SK-N-SH treated with all-trans-retinoic acid at 6 μM for 48 hours (cell line): ENCODE measurements around the gene AP5Z1.

Experiments used
- ATAC-seq: fragments of 200-7000 bp; cut with Tn5 transposase; 3 replicates; pipeline ENCODE4 v1.9.1; 2020; ENCODE audit warnings: mild to moderate bottlenecking, moderate library complexity
- ARNTL ChIP-seq: fragments of 450-650 bp; formaldehyde crosslinking; IDR thresholded peaks from 2 replicates; pipeline ENCODE4 v1.5.0; 2020; ENCODE audit warnings: low read depth, mild to moderate bottlenecking, moderate library complexity, borderline replicate concordance
- BACH2 ChIP-seq: fragments of 250-450 bp; sonication (Bioruptor Pico); IDR thresholded peaks from 2 replicates; pipeline ENCODE4 v1.9.0; 2021; ENCODE audit warnings: mild to moderate bottlenecking, borderline replicate concordance
- ESRRG ChIP-seq: fragments of 250-450 bp; sonication (Bioruptor Pico); IDR thresholded peaks from 2 replicates; pipeline ENCODE4 v1.6.1; 2021; ENCODE audit warnings: mild to moderate bottlenecking
- GLIS3 ChIP-seq: fragments of 250-450 bp; sonication (Bioruptor Pico); IDR thresholded peaks from 2 replicates; pipeline ENCODE4 v1.5.0; 2020; ENCODE audit warnings: mild to moderate bottlenecking, moderate library complexity
- OSR1 ChIP-seq: fragments of 250-450 bp; sonication (Bioruptor Pico); IDR thresholded peaks from 2 replicates; pipeline ENCODE4 v1.8.0; 2022; ENCODE audit warnings: moderate library complexity, mild to moderate bottlenecking, inconsistent platforms
- POU6F1 ChIP-seq: fragments of 250-450 bp; sonication (Bioruptor Pico); IDR thresholded peaks from 2 replicates; pipeline ENCODE4 v1.8.0; 2021; ENCODE audit warnings: low read depth, mild to moderate bottlenecking, moderate library complexity, borderline replicate concordance
- PPARA ChIP-seq: fragments of 250-450 bp; sonication (Bioruptor Pico); IDR thresholded peaks from 2 replicates; pipeline ENCODE4 v1.5.0; 2020; ENCODE audit warnings: mild to moderate bottlenecking, borderline replicate concordance
- TCF4 ChIP-seq: fragments of 250-450 bp; sonication (Bioruptor Pico); IDR thresholded peaks from 2 replicates; pipeline ENCODE4 v1.8.0; 2021; ENCODE audit warnings: mild to moderate bottlenecking, moderate library complexity, borderline replicate concordance
- TOX ChIP-seq: fragments of 250-450 bp; sonication (Bioruptor Pico); IDR thresholded peaks from 2 replicates; pipeline ENCODE4 v1.8.0; 2021; ENCODE audit warnings: mild to moderate bottlenecking, moderate library complexity, borderline replicate concordance
- ZC3H10 ChIP-seq: fragments of 250-450 bp; sonication (Bioruptor Pico); IDR thresholded peaks from 2 replicates; pipeline ENCODE4 v1.5.1; 2021; ENCODE audit warnings: mild to moderate bottlenecking, moderate library complexity
- ZFP3 ChIP-seq: fragments of 250-450 bp; sonication (Bioruptor Pico); IDR thresholded peaks from 2 replicates; pipeline ENCODE4 v1.5.0; 2020; ENCODE audit warnings: mild to moderate bottlenecking, moderate library complexity
- ZFP30 ChIP-seq: fragments of 450-650 bp; formaldehyde crosslinking; IDR thresholded peaks from 2 replicates; pipeline ENCODE4 v1.5.0; 2022; ENCODE audit warnings: mild to moderate bottlenecking, moderate library complexity
- ZNF70 ChIP-seq: fragments of 450-650 bp; formaldehyde crosslinking; IDR thresholded peaks from 2 replicates; pipeline ENCODE4 v1.5.0; 2020; ENCODE audit warnings: mild to moderate bottlenecking, moderate library complexity
- ZNF8 ChIP-seq: fragments of 450-650 bp; formaldehyde crosslinking; IDR thresholded peaks from 2 replicates; pipeline ENCODE4 v1.5.0; 2020; ENCODE audit warnings: mild to moderate bottlenecking, moderate library complexity
- TF ChIP-seq, protein P1 (sequence below): fragments of 250-450 bp; sonication (Bioruptor Pico); IDR thresholded peaks from 2 replicates; pipeline ENCODE4 v1.5.1; 2021; ENCODE audit warnings: mild to moderate bottlenecking, moderate library complexity
- TF ChIP-seq, protein P2 (sequence below): fragments of 250-450 bp; sonication (Bioruptor Pico); IDR thresholded peaks from 2 replicates; pipeline ENCODE4 v1.5.1; 2020; ENCODE audit warnings: low read depth, mild to moderate bottlenecking, moderate library complexity
- TF ChIP-seq, protein P3 (sequence below): fragments of 250-450 bp; sonication (Bioruptor Pico); IDR thresholded peaks from 2 replicates; pipeline ENCODE4 v1.8.0; 2020; ENCODE audit warnings: mild to moderate bottlenecking, moderate library complexity, borderline replicate concordance

AP5Z1 gene

GRCh38 chr7:4783292-4783652 is 7.8 kb downstream of the AP5Z1 start:
- TF ChIP-seq, protein P1, sequence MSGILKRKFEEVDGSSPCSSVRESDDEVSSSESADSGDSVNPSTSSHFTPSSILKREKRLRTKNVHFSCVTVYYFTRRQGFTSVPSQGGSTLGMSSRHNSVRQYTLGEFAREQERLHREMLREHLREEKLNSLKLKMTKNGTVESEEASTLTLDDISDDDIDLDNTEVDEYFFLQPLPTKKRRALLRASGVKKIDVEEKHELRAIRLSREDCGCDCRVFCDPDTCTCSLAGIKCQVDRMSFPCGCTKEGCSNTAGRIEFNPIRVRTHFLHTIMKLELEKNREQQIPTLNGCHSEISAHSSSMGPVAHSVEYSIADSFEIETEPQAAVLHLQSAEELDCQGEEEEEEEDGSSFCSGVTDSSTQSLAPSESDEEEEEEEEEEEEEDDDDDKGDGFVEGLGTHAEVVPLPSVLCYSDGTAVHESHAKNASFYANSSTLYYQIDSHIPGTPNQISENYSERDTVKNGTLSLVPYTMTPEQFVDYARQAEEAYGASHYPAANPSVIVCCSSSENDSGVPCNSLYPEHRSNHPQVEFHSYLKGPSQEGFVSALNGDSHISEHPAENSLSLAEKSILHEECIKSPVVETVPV, result no peak
- TF ChIP-seq GLIS3 (no peak), ZC3H10 (CRISPR knock-in tag) (no peak), POU6F1 (CRISPR knock-in tag) (no peak), TCF4 (no peak), ZFP3 (CRISPR knock-in tag) (no peak), PPARA (no peak), TOX (CRISPR knock-in tag) (no peak), BACH2 (CRISPR knock-in tag) (no peak)
- TF ChIP-seq, protein P2, sequence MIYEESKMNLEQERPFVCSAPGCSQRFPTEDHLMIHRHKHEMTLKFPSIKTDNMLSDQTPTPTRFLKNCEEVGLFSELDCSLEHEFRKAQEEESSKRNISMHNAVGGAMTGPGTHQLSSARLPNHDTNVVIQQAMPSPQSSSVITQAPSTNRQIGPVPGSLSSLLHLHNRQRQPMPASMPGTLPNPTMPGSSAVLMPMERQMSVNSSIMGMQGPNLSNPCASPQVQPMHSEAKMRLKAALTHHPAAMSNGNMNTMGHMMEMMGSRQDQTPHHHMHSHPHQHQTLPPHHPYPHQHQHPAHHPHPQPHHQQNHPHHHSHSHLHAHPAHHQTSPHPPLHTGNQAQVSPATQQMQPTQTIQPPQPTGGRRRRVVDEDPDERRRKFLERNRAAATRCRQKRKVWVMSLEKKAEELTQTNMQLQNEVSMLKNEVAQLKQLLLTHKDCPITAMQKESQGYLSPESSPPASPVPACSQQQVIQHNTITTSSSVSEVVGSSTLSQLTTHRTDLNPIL, result no peak
- TF ChIP-seq, all 23 proteins: peak for 0
- no peak for ATAC-seq

GRCh38 chr7:4783762-4784351 is 8.4 kb downstream of the AP5Z1 start:
- TF ChIP-seq PPARA, result no peak
- TF ChIP-seq ZFP30 (CRISPR knock-in tag), result no peak
- TF ChIP-seq POU6F1 (CRISPR knock-in tag), result no peak
- TF ChIP-seq, protein P3, sequence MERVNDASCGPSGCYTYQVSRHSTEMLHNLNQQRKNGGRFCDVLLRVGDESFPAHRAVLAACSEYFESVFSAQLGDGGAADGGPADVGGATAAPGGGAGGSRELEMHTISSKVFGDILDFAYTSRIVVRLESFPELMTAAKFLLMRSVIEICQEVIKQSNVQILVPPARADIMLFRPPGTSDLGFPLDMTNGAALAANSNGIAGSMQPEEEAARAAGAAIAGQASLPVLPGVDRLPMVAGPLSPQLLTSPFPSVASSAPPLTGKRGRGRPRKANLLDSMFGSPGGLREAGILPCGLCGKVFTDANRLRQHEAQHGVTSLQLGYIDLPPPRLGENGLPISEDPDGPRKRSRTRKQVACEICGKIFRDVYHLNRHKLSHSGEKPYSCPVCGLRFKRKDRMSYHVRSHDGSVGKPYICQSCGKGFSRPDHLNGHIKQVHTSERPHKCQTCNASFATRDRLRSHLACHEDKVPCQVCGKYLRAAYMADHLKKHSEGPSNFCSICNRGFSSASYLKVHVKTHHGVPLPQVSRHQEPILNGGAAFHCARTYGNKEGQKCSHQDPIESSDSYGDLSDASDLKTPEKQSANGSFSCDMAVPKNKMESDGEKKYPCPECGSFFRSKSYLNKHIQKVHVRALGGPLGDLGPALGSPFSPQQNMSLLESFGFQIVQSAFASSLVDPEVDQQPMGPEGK, result no peak
- TF ChIP-seq ESRRG, result no peak
- no peak for TF ChIP-seq ZFP3 (CRISPR knock-in tag)
- TF ChIP-seq GLIS3, result no peak
- TF ChIP-seq, protein P1, result no peak
- TF ChIP-seq, protein P2, result no peak
- no peak for TF ChIP-seq OSR1 (CRISPR knock-in tag)
- TF ChIP-seq ZNF70 (CRISPR knock-in tag), result no peak
- no peak for TF ChIP-seq ZNF8
- TF ChIP-seq BACH2 (CRISPR knock-in tag), result no peak

DNA sequence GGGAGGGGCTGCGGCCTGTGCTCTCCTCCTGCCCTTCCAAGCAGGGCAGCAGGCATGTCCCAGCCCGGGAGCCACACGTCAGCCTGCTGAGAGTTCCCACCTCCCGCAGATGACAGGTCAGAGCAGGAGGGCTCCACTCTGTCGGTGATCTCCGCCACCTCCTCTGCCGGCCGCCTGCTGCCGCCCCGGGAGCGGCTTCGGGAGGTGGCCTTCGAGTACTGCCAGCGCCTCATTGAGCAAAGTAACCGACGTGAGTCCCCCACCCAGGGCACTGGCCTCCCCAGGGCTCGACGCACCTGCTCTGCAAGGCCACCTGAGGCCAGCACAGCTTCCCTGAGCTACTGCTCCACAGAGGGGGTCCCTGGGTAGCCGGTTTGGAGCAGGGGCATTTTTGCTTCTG is 9.4 kb downstream of the AP5Z1 start:
- no peak for TF ChIP-seq ARNTL (CRISPR knock-in tag)
- TF ChIP-seq ESRRG, result no peak
- no peak for TF ChIP-seq ZFP3 (CRISPR knock-in tag)
- TF ChIP-seq POU6F1 (CRISPR knock-in tag), result no peak
- no peak for TF ChIP-seq GLIS3
- ATAC-seq, result no peak

More at GRCh38 chr7:4783762-4784351, 8.4 kb downstream of the AP5Z1 start:
- no peak for ATAC-seq
